K562 (cell line): ENCODE results near the gene LRRC8E. TPM values are rescaled to one million over a fixed set of nuclear protein-coding genes. Genes with fewer than 3 reads are reported as not detected.

Experiments used
- ATF6 ChIP-seq: sonication (generic); formaldehyde crosslinking; IDR thresholded peaks from 2 replicates; pipeline ENCODE4 v1.4.0; 2020; ENCODE audit warnings: mild to moderate bottlenecking, missing genetic modification reagents
- DMBX1 ChIP-seq: fragments of 250-450 bp; sonication (Bioruptor Pico); IDR thresholded peaks from 2 replicates; pipeline ENCODE4 v1.8.0; 2022; ENCODE audit warnings: inconsistent platforms, mild to moderate bottlenecking, moderate library complexity, borderline replicate concordance
- ELF2 ChIP-seq: fragments of 250-450 bp; sonication (Bioruptor Pico); IDR thresholded peaks from 2 replicates; pipeline ENCODE4 v1.5.0; 2021; ENCODE audit warnings: mild to moderate bottlenecking
- ESRRA ChIP-seq: fragments of 450-650 bp; IDR thresholded peaks from 2 replicates; pipeline ENCODE4 v1.6.1; 2014; ENCODE audit warnings: low read depth, mild to moderate bottlenecking, moderate library complexity, borderline replicate concordance
- HNRNPLL ChIP-seq: fragments of 200-400 bp; formaldehyde crosslinking; IDR thresholded peaks from 2 replicates; pipeline ENCODE4 v1.6.1; 2017; ENCODE audit warnings: low read length, low read depth, mild to moderate bottlenecking; ENCODE audit not compliant: poor library complexity, severe bottlenecking
- MAFG ChIP-seq: fragments of 450-650 bp; conservative IDR thresholded peaks from 2 replicates; pipeline ENCODE4 v1.6.1; 2016; ENCODE audit warnings: missing genetic modification characterization, missing compliant biosample characterization
- PHF20 ChIP-seq: fragments of 450-650 bp; IDR thresholded peaks from 2 replicates; pipeline ENCODE4 v1.6.1; 2018; ENCODE audit not compliant: partially characterized antibody
- RREB1 ChIP-seq: fragments of 250-450 bp; sonication (Bioruptor Pico); IDR thresholded peaks from 2 replicates; pipeline ENCODE4 v1.4.0; 2020
- THRB ChIP-seq: fragments of 450-650 bp; formaldehyde crosslinking; conservative IDR thresholded peaks from 2 replicates; pipeline ENCODE4 v1.4.0; 2022; ENCODE audit warnings: mild to moderate bottlenecking, missing genetic modification characterization
- USF2 ChIP-seq: sonication (generic); formaldehyde crosslinking; IDR thresholded peaks from 2 replicates; pipeline ENCODE4 v1.5.0; 2020; ENCODE audit warnings: missing genetic modification reagents
- ZBTB49 ChIP-seq: sonication (generic); formaldehyde crosslinking; IDR thresholded peaks from 2 replicates; pipeline ENCODE4 v1.8.0; 2022; ENCODE audit warnings: missing genetic modification reagents, mild to moderate bottlenecking, borderline replicate concordance
- ZNF444 ChIP-seq: fragments of 250-450 bp; sonication (Bioruptor Pico); IDR thresholded peaks from 2 replicates; pipeline ENCODE4 v1.4.0; 2020; ENCODE audit warnings: mild to moderate bottlenecking, moderate library complexity
- polyA plus RNA-seq, 8 experiments: library from polyadenylated mRNA; depleted of rRNA in 4 of 8; stranded (reverse) in 5 of 8; unstranded in 3 of 8; fragments of >200 nt; fragmentation: Nextera tagmentation in 2 of 8; fragmentation: Illumina TruSeq in 1 of 8; extraction: Ambion mirVana in 2 of 8; extraction: Trizol in 1 of 8; gene quantifications; 2 replicates each; pipeline versions ENCODE4 v1.2.1 to v1.2.3, GENCODE V29; 2011 to 2014; ENCODE audit warnings: inconsistent platforms in 1 of 8, missing spikeins in 1 of 8
- total RNA-seq, 7 experiments: library from RNA; depleted of rRNA in 6 of 7; stranded (reverse); fragments of >200 nt in 6 of 7; fragmentation: Illumina TruSeq in 2 of 7; extraction: Trizol in 2 of 7; gene quantifications; 2 replicates each; pipeline versions ENCODE4 v1.2.1 to v1.2.3, GENCODE V29; 2011 to 2021; ENCODE audit warnings: low replicate concordance in 1 of 7

The LRRC8E gene
- total and polyA plus RNA-seq, 9 of the 15 experiments (the other 6 are each of a cell fraction or from before 2014, with no cell fraction given): 0.08 to 5.7 (median 3.5) TPM; not detected in 1

GRCh38 chr19:7903244-7904073, 15.1 kb downstream of the LRRC8E start, which contains the start of gene MAP2K7 (continued):
- no peak for TF ChIP-seq ZBTB49 (CRISPR knock-in tag)
- TF ChIP-seq ATF6 (CRISPR knock-in tag): 0 out of 2 replicates have a peak, but pooled peaks have one; percentile 45
- peak; percentile 47; the same call in 1 of the 2 replicates for TF ChIP-seq ZNF444
- peak; percentile 45; the same call in 1 of the 2 replicates for TF ChIP-seq THRB (CRISPR knock-in tag)
- no peak for TF ChIP-seq DMBX1 (CRISPR knock-in tag)
- no peak for TF ChIP-seq ELF2 (CRISPR knock-in tag)
- TF ChIP-seq PHF20: peak; percentile 39
- TF ChIP-seq USF2 (CRISPR knock-in tag): no peak; the same call in 1 of the 2 replicates
- no peak for TF ChIP-seq MAFG (tag)
- TF ChIP-seq ESRRA: peak; percentile 71
- TF ChIP-seq HNRNPLL: no peak
- TF ChIP-seq RREB1 (CRISPR knock-in tag): no peak
